A673 (cell line): ENCODE data around the gene ENTR1. TPM values are rescaled to one million over a fixed set of nuclear protein-coding genes. Genes with fewer than 3 reads are reported as not detected.

Source experiments
- BruUV-seq: library from RNA; stranded (reverse); fragments of 400-500 nt; replicated peaks from 2 replicates; lab custom pipeline; 2021; lab: Mats Ljungman, UMichigan
- CTCF ChIA-PET: fragments of 300-600 bp; sonication (Branson Sonifier 250); formaldehyde crosslinking; loops from one replicate; lab custom pipeline; 2022; ENCODE audit warnings: antibody characterized with exemption; lab: Charles Lee
- POLR2A ChIA-PET: fragments of 300-600 bp; sonication (Branson Sonifier 250); formaldehyde crosslinking; loops from one replicate; lab custom pipeline; 2022; ENCODE audit warnings: antibody characterized with exemption; ENCODE audit not compliant: low non-redundant PET; lab: Charles Lee
- DNase-seq: peaks from one replicate; pipeline ENCODE4 v3.0.0-alpha.2; 2015; ENCODE audit warnings: low spot score
- H3K27ac ChIP-seq: fragments of 200-600 bp; sonication (generic); 2 replicates; pipeline ENCODE4 v1.5.1; 2016; ENCODE audit warnings: mixed run types, low read depth, mild to moderate bottlenecking, mixed read lengths, antibody characterized with exemption, low read length; ENCODE audit not compliant: poor library complexity, severe bottlenecking
- H3K27me3 ChIP-seq: fragments of 200-600 bp; sonication (generic); replicated peaks from 2 replicates; pipeline ENCODE4 v1.6.1; 2017; ENCODE audit warnings: mixed run types, low read depth, mild to moderate bottlenecking, mixed read lengths, antibody characterized with exemption, low read length; ENCODE audit not compliant: insufficient read depth, poor library complexity
- H3K36me3 ChIP-seq: fragments of 200-600 bp; sonication (generic); 2 replicates; pipeline ENCODE4 v1.6.1; 2016; ENCODE audit warnings: mixed run types, mild to moderate bottlenecking, mixed read lengths, antibody characterized with exemption, low read length; ENCODE audit not compliant: insufficient read depth, poor library complexity, severe bottlenecking
- H3K4me1 ChIP-seq: fragments of 200-600 bp; sonication (generic); 2 replicates; pipeline ENCODE4 v1.6.1; 2017; ENCODE audit warnings: mixed run types, mild to moderate bottlenecking, mixed read lengths, antibody characterized with exemption, low read length; ENCODE audit not compliant: insufficient read depth, poor library complexity, severe bottlenecking
- H3K4me3 ChIP-seq: fragments of 200-600 bp; sonication (generic); 2 replicates; pipeline ENCODE4 v1.5.1; 2016; ENCODE audit warnings: low read depth, mixed run types, mild to moderate bottlenecking, mixed read lengths, low read length; ENCODE audit not compliant: poor library complexity, severe bottlenecking
- H3K9me3 ChIP-seq: fragments of 200-600 bp; sonication (generic); 2 replicates; pipeline ENCODE4 v1.6.1; 2016; ENCODE audit warnings: mixed run types, low read depth, mild to moderate bottlenecking, mixed read lengths, antibody characterized with exemption, low read length; ENCODE audit not compliant: poor library complexity, severe bottlenecking
- CTCF ChIP-seq: fragments of 300-800, 200-600 bp; sonication (generic); conservative IDR thresholded peaks from 2 replicates; pipeline ENCODE4 v1.5.1; 2017; ENCODE audit warnings: low read depth, mild to moderate bottlenecking, antibody characterized with exemption, low read length, moderate library complexity, mixed read lengths
- EZH2 ChIP-seq: fragments of 200-600 bp; sonication (generic); IDR thresholded peaks from 2 replicates; pipeline ENCODE4 v1.6.1; 2017; ENCODE audit warnings: borderline replicate concordance, low read depth, mild to moderate bottlenecking, mixed read lengths, antibody characterized with exemption, low read length; ENCODE audit not compliant: poor library complexity, severe bottlenecking
- intact Hi-C: fragments of 100-400 bp; cut with micrococcal nuclease; formaldehyde crosslinking; loops from one replicate; pipeline ENCODE4 v1.10.0; 2022; ENCODE audit not compliant: unreplicated experiment
- total RNA-seq: library from RNA; stranded (reverse); gene quantifications from 2 replicates; pipeline ENCODE4 v1.2.3, GENCODE V29; 2021

ENTR1 gene
- total RNA-seq, 1 experiment from 2014 or later, result 146 TPM

GRCh38 chr9:136383436-136383835, 27.0 kb downstream of the ENTR1 start:
- peaks cover 75% of the 10 kb centered on the region for H3K36me3 ChIP-seq
- H3K4me1 ChIP-seq, result no peaks in the 10 kb centered on the region
- H3K27ac ChIP-seq, result no peak overlapping the region
- no peak for DNase-seq
- intact Hi-C loops, result no loop called here
- H3K4me3 ChIP-seq, result no peak overlapping the region
- ChIA-PET CTCF (no interaction called here), POLR2A (no interaction called here)
- no peaks in the 10 kb centered on the region for H3K9me3 ChIP-seq
- TF ChIP-seq EZH2 (no peak), CTCF (no peak)
- BruUV-seq, result no TSS peak
- no peaks in the 10 kb centered on the region for H3K27me3 ChIP-seq

GRCh38 chr9:136381966-136382513, 28.4 kb downstream of the ENTR1 start:
- no peak for TF ChIP-seq CTCF
- TF ChIP-seq EZH2, result no peak
- intact Hi-C loops, result no loop called here
- no TSS peak for BruUV-seq
- Histone ChIP-seq H3K27me3 (no peaks in the 10 kb centered on the region), H3K4me3 (no peak overlapping the region), H3K36me3 (peaks cover 61% of the 10 kb centered on the region), H3K27ac (no peak overlapping the region), H3K9me3 (no peaks in the 10 kb centered on the region), H3K4me1 (no peaks in the 10 kb centered on the region)
- ChIA-PET CTCF (no interaction called here), POLR2A (no interaction called here)
- no peak for DNase-seq

- ChIA-PET CTCF (no interaction called here), POLR2A (no interaction called here)
- no peak for DNase-seq
- Histone ChIP-seq H3K27me3 (no peaks in the 10 kb centered on the region), H3K4me1 (no peaks in the 10 kb centered on the region), H3K27ac (no peak overlapping the region), H3K4me3 (no peak overlapping the region), H3K9me3 (no peaks in the 10 kb centered on the region), H3K36me3 (peaks cover 56% of the 10 kb centered on the region)
- intact Hi-C loops, result no loop called here
- no TSS peak for BruUV-seq
- TF ChIP-seq CTCF (no peak), EZH2 (no peak)
Measured at GRCh38 chr9:136381311-136381710, 29.1 kb downstream of the ENTR1 start.
